HEK293T (cell line): Measurements from ENCODE around the gene RARA.

ENCODE experiments used
- ARNT ChIP-seq: fragments of 450-650 bp; IDR thresholded peaks from 2 replicates; pipeline ENCODE4 v1.6.1; 2017; ENCODE audit warnings: mild to moderate bottlenecking
- BHLHE40 ChIP-seq: fragments of 450-650 bp; IDR thresholded peaks from 2 replicates; pipeline ENCODE4 v1.6.1; 2016; ENCODE audit warnings: mild to moderate bottlenecking, moderate library complexity, borderline replicate concordance
- ELF4 ChIP-seq: fragments of 450-650 bp; IDR thresholded peaks from 2 replicates; pipeline ENCODE4 v1.6.1; 2017; ENCODE audit warnings: antibody characterized with exemption
- FOXA1 ChIP-seq: fragments of 450-650 bp; IDR thresholded peaks from 2 replicates; pipeline ENCODE4 v1.6.1; 2016; ENCODE audit warnings: mild to moderate bottlenecking
- FOXK2 ChIP-seq: fragments of 450-650 bp; IDR thresholded peaks from 2 replicates; pipeline ENCODE4 v1.6.1; 2016; ENCODE audit warnings: mild to moderate bottlenecking
- HDGF ChIP-seq: fragments of 450-650 bp; IDR thresholded peaks from 2 replicates; pipeline ENCODE4 v1.6.1; 2017; ENCODE audit warnings: antibody characterized with exemption, borderline replicate concordance
- L3MBTL2 ChIP-seq: fragments of 450-650 bp; conservative IDR thresholded peaks from 2 replicates; pipeline ENCODE4 v1.6.1; 2016; ENCODE audit warnings: mild to moderate bottlenecking
- NFRKB ChIP-seq: fragments of 450-650 bp; IDR thresholded peaks from 2 replicates; pipeline ENCODE4 v1.6.1; 2016; ENCODE audit warnings: mild to moderate bottlenecking, moderate library complexity
- SP1 ChIP-seq: fragments of 450-650 bp; IDR thresholded peaks from 2 replicates; pipeline ENCODE4 v1.6.1; 2017
- SUZ12 ChIP-seq: fragments of 450-650 bp; IDR thresholded peaks from 2 replicates; pipeline ENCODE4 v1.6.1; 2016; ENCODE audit warnings: mild to moderate bottlenecking
- ZNF384 ChIP-seq: fragments of 450-650 bp; IDR thresholded peaks from 2 replicates; pipeline ENCODE4 v1.6.1; 2016
- TF ChIP-seq, protein P1 (sequence below): fragments of 450-650 bp; IDR thresholded peaks from 2 replicates; pipeline ENCODE4 v1.6.1; 2016

DNA sequence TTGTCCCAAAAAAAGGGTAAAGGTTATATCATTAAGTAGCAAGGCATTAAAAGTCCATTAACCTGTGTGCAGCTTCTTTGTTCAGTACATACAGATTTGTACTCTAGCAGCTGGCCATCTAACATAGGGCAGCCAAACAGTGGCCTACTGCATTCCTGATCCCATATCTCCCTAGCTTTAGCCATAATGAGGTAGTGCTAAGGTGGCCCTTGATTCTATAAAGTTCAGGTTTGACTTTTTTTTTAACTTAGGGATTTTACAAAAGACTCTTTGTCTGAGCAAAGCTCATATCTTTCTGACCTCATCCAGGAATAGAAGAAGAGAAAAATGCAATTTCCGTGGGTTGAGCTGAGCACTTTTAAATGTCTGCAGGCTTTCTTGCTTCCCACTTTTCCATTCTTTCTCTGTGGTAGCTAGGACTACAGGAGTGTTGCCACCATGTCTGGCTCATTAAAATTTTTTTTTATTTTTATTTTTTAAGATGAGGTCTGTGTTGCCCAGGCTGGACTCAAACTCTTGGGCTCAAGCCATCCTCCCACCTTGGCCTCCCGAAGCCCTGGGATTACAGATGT, 40.8 kb upstream of the RARA start:
- no peak for TF ChIP-seq ZNF384
- no peak for TF ChIP-seq SUZ12
- no peak for TF ChIP-seq ELF4
- TF ChIP-seq BHLHE40: no peak
- TF ChIP-seq FOXA1: no peak
- no peak for TF ChIP-seq SP1
- TF ChIP-seq, protein P1, sequence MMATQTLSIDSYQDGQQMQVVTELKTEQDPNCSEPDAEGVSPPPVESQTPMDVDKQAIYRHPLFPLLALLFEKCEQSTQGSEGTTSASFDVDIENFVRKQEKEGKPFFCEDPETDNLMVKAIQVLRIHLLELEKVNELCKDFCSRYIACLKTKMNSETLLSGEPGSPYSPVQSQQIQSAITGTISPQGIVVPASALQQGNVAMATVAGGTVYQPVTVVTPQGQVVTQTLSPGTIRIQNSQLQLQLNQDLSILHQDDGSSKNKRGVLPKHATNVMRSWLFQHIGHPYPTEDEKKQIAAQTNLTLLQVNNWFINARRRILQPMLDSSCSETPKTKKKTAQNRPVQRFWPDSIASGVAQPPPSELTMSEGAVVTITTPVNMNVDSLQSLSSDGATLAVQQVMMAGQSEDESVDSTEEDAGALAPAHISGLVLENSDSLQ: no peak
- TF ChIP-seq HDGF: no peak
- TF ChIP-seq NFRKB: no peak
- TF ChIP-seq FOXK2: no peak
- no peak for TF ChIP-seq L3MBTL2
- TF ChIP-seq ARNT: no peak
